Fibroblast of skin of left quadriceps (primary cell): ENCODE data around the gene S100A1.
"Not testable (repeated sequence)": the region's sequence is repeated elsewhere in the genome, so short reads cannot be mapped to it uniquely, and the experiment has no call there.

Source experiments
- DNase-seq, 2 experiments: peaks; one replicate each; pipeline ENCODE4 v3.0.0-alpha.2; 2013; ENCODE audit warnings: low read depth in 2 of 2

The S100A1 gene

GRCh38 chr1:153627715-153628626, at the start of gene S100A1:
Gene S100A1 (plus strand): TSS chr1:153628434. CDS start chr1:153630522, 2,088 bp downstream.
- DNase-seq = no peak

- DNase-seq = peak; percentile 46 to 52
Measured at GRCh38 chr1:153578490-153578889, 49.7 kb upstream of the S100A1 start.

GRCh38 chr1:153578936-153579335, 49.3 kb upstream of the S100A1 start:
- no peak for DNase-seq

- not testable (repeated sequence) for DNase-seq
Measured at GRCh38 chr1:153582836-153583235, 45.4 kb upstream of the S100A1 start.

- not testable (repeated sequence) for DNase-seq
Measured at GRCh38 chr1:153583514-153583913, 44.7 kb upstream of the S100A1 start.

- no peak for DNase-seq
Measured at GRCh38 chr1:153583976-153584375, 44.3 kb upstream of the S100A1 start.

GRCh38 chr1:153585006-153585405, 43.2 kb upstream of the S100A1 start:
- no peak for DNase-seq

GRCh38 chr1:153586347-153586746, 41.9 kb upstream of the S100A1 start:
- no peak for DNase-seq

GRCh38 chr1:153587314-153587713, 40.9 kb upstream of the S100A1 start:
- no peak for DNase-seq

- DNase-seq = not testable (repeated sequence)
Measured at GRCh38 chr1:153588033-153588432, 40.2 kb upstream of the S100A1 start.

GRCh38 chr1:153588482-153588881, 39.8 kb upstream of the S100A1 start:
- no peak for DNase-seq

GRCh38 chr1:153592748-153593147, 35.5 kb upstream of the S100A1 start:
- DNase-seq = no peak

- no peak for DNase-seq
Measured at GRCh38 chr1:153597206-153597605, 31.0 kb upstream of the S100A1 start.

- peak; percentile 35 to 40 for DNase-seq
Measured at GRCh38 chr1:153598309-153599172, 29.7 kb upstream of the S100A1 start.

- no peak for DNase-seq
Measured at GRCh38 chr1:153599847-153600246, 28.4 kb upstream of the S100A1 start.

- no peak for DNase-seq
Measured at GRCh38 chr1:153602749-153603148, 25.5 kb upstream of the S100A1 start.

- DNase-seq = no peak
Measured at GRCh38 chr1:153606194-153606593, 22.0 kb upstream of the S100A1 start.

- DNase-seq = no peak
Measured at GRCh38 chr1:153607381-153607780, 20.9 kb upstream of the S100A1 start.

GRCh38 chr1:153608089-153608682, 20.0 kb upstream of the S100A1 start:
- DNase-seq = no peak

GRCh38 chr1:153608742-153609584, 19.3 kb upstream of the S100A1 start:
- peak; percentile 50 to 55 for DNase-seq

- no peak for DNase-seq
Measured at GRCh38 chr1:153609585-153609907, 18.7 kb upstream of the S100A1 start.
